ENCODE data around the gene PPP2CA.

- TF ChIP-seq HDAC2 (IDR thresholded peaks at IDR 0.05; ENCODE audit: borderline replicate concordance in 1 of 2, low read depth in 2 of 2, low read length in 2 of 2) (no peak), RBBP5 (IDR thresholded peaks at IDR 0.05; ENCODE audit: borderline replicate concordance, low read depth, low read length) (no peak), RAD21 (IDR thresholded peaks at IDR 0.05 in 1 of 2, conservative IDR thresholded peaks at IDR 0.05 in 1 of 2; ENCODE audit: low read depth in 2 of 2, low read length in 2 of 2) (no peak), CEBPB (IDR thresholded peaks at IDR 0.05; ENCODE audit: low read depth, low read length) (no peak), KDM1A (IDR thresholded peaks at IDR 0.05; ENCODE audit: borderline replicate concordance, low read length) (no peak), RXRA (IDR thresholded peaks at IDR 0.05; ENCODE audit: insufficient read depth, low read depth, low read length) (no peak), TBP (IDR thresholded peaks at IDR 0.05; ENCODE audit: low read depth, low read length) (no peak), TEAD4 (IDR thresholded peaks at IDR 0.05; ENCODE audit: low read depth, low read length) (no peak)
- TF ChIP-seq, protein P1, sequence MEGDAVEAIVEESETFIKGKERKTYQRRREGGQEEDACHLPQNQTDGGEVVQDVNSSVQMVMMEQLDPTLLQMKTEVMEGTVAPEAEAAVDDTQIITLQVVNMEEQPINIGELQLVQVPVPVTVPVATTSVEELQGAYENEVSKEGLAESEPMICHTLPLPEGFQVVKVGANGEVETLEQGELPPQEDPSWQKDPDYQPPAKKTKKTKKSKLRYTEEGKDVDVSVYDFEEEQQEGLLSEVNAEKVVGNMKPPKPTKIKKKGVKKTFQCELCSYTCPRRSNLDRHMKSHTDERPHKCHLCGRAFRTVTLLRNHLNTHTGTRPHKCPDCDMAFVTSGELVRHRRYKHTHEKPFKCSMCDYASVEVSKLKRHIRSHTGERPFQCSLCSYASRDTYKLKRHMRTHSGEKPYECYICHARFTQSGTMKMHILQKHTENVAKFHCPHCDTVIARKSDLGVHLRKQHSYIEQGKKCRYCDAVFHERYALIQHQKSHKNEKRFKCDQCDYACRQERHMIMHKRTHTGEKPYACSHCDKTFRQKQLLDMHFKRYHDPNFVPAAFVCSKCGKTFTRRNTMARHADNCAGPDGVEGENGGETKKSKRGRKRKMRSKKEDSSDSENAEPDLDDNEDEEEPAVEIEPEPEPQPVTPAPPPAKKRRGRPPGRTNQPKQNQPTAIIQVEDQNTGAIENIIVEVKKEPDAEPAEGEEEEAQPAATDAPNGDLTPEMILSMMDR (IDR thresholded peaks at IDR 0.05; ENCODE audit: control extremely low read depth in 1 of 3, insufficient read depth in 1 of 3, low read depth in 1 of 3, low read length in 3 of 3) = no peak
Measured at GRCh38 chr5:134248256-134248655, 22.4 kb upstream of the PPP2CA start.
